Tibial nerve (tissue), 4 donors: ENCODE results near the gene CARD11.

ENCODE experiments used
- CTCF ChIP-seq, 5 experiments: fragments of 200-600 bp in 3 of 5; fragments of 450-650 bp in 2 of 5; sonication (generic) in 3 of 5; IDR thresholded peaks; one replicate each; pipeline ENCODE4 v1.5.1; 2016 to 2019; ENCODE audit warnings: antibody characterized with exemption in 5 of 5, mild to moderate bottlenecking in 3 of 5, moderate library complexity in 2 of 5
- EP300 ChIP-seq, 2 donors: sonication (generic); formaldehyde crosslinking; IDR thresholded peaks; one replicate each; pipeline ENCODE4 v1.6.1; 2017; ENCODE audit warnings: antibody characterized with exemption in 2 of 2, mild to moderate bottlenecking in 1 of 2
- POLR2A ChIP-seq, 2 donors: fragments of 450-650 bp; IDR thresholded peaks; one replicate each; pipeline ENCODE4 v1.6.1; 2017; ENCODE audit warnings: antibody characterized with exemption in 2 of 2, mild to moderate bottlenecking in 2 of 2, moderate library complexity in 2 of 2

GRCh38 chr7:2979951-2980350 lies 63.7 kb downstream of the CARD11 start:
- TF ChIP-seq POLR2A (IDR thresholded peaks at IDR 0.05) = no peak
- TF ChIP-seq CTCF (IDR thresholded peaks at IDR 0.05) = no peak
- TF ChIP-seq EP300 (IDR thresholded peaks at IDR 0.05) = no peak
